Activated CD4-positive, CD25-positive, alpha-beta regulatory T cell treated with anti-CD3 and anti-CD28 coated beads, Interleukin-2, amount 50 U/mL, for 16 hours (primary cell): ENCODE measurements around the gene RGS7BP.

Experiments
- DNase-seq: peaks from one replicate; pipeline ENCODE4 v3.0.0-alpha.2; 2020; ENCODE audit warnings: low read depth, low spot score

The RGS7BP gene

DNA sequence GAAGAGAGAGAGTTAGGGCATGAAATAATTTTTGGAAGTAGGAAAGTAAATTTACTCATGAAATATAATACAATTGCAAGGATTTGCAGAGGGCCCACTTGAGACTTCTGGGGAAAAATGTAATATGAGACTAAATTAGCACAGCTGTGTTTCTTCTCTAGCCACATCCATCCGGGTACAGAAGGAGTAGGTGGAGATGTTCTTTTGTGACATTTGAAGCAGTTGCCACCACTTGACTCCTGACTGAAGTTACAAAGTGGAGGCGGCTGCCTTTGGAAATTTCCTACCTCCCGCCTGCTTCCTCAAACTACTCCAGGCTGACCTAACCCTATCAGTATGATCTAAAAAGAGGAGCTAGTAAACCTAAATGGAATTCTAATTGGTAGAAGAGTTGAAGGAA lies 126.4 kb downstream of the RGS7BP start:
- DNase-seq, result no peak

DNA sequence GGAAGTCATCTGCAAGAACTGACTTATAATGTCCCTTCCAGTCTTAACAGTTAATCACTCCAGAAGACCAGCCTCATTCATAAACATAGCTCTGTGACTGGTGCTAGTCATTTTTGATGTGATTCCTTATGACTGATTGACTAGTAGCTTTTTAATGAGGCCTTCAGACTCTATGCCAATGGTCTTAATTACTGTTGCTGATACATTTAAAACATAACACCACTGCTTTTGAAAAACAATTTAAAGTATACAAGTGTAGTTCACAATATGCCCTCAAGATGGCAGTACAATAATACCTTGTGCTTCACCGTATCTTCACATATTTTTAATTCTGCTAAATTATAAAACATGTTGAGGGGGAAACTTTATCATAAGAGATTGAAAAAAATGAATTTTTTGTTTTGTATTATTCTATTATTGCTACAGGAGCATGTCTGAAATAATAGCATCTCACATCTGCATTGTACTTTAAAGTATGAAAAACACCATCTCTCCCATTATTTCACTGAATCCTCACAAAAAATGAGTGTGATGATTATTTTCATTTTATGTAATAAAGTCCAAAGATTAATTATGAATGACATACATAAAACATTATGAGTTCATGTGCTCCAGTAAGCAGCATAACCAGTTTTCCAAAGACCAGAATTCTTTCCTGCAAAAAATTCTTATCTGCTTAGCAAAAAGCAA lies 129.3 kb downstream of the RGS7BP start:
- DNase-seq, result no peak

DNA sequence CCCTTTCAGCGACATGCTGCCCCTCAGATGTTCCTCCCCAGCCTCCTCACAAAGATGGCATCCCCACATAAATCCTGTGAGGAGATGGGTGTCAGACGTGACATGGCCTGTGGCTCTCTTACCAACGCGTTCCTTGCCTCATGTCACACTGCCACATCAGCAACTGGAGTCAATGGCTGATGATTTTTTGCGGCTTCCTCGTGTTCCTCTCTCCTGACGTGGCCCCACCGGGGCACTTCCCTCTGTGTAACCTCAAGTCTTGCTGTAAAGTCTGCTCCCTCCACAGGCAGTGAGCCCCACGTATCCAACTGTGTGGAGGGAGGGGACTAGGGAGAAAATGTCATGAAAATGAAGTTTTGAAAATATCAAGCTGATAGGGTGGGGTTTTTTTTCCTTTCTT lies 131.3 kb downstream of the RGS7BP start:
- no peak for DNase-seq

GRCh38 chr5:64637837-64638443 lies 132.1 kb downstream of the RGS7BP start:
- DNase-seq, result no peak

GRCh38 chr5:64644831-64645230 lies 139.0 kb downstream of the RGS7BP start:
- DNase-seq, result no peak

DNA sequence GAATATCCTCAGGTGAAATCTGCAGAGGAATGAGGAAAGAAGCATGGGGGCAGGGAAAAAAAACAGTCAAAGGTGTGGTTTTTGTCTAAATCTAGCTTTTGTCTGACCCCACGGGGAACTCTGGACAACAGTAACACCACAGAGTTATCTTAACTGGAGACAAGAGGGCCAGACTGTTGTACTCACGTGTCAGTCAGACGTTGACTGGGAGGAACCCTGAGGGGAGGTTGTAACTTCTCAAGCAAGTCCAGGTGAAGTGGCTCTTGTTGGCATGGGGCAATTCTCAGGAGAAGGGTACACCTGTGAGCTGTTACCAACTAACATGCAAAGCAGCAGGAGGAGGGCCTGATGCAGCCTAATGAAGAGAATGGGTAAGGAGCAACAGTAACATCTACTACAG lies 140.4 kb downstream of the RGS7BP start:
- no peak for DNase-seq

- DNase-seq, result no peak
Observed at GRCh38 chr5:64649512-64649911, 143.7 kb downstream of the RGS7BP start.

GRCh38 chr5:64653766-64654560 lies 148.1 kb downstream of the RGS7BP start:
- no peak for DNase-seq

DNA sequence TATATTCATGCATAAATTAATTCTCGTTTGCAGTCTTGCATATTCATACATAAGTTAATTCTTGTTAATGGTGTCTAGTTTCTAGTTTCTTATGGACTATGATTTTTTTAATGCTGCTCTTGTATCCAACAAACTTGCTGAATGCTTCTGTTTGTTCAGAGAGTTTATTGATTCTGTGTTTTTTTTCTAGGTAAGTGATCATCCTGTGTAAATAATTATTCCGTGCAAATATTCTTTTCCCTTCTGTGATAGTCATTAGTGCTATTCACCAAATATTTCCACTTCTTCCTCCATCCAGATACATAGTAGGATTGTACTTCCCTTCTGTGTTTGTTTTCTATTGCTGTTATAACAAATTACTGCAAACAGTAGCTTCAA lies 148.7 kb downstream of the RGS7BP start:
- DNase-seq, result no peak

GRCh38 chr5:64655596-64655995 lies 149.8 kb downstream of the RGS7BP start:
- no peak for DNase-seq

- DNase-seq, result no peak
Observed at GRCh38 chr5:64659289-64659688, 153.5 kb downstream of the RGS7BP start.
